Heart left ventricle (tissue), 13 donors: ENCODE data around the gene TINAG.

Source experiments
- POLR2A ChIP-seq, 2 donors: fragments of 450-650 bp; IDR thresholded peaks; one replicate each; pipeline ENCODE4 v1.6.1; 2017; ENCODE audit warnings: antibody characterized with exemption in 2 of 2, mild to moderate bottlenecking in 2 of 2, moderate library complexity in 2 of 2
- TF ChIP-seq, protein P1 (sequence below), 12 donors: fragments of 200-600 bp; sonication (generic) in 4 of 12; IDR thresholded peaks; one replicate each; pipeline versions ENCODE4 v1.5.0 to v1.8.0; 2018 to 2022; ENCODE audit warnings: antibody characterized with exemption in 12 of 12, mild to moderate bottlenecking in 5 of 12
- donor health status: ischemic (EF 13 %, LVEDD 7.1; RV severe dilation, severe dysfunction).
- donor health status: DM: no; HTN: yes; CAD: no.
- donor health status: DM: no; HTN: no; CAD: no.
- donor health status: ischemic (EF 25% LVEDD 6.9; RV normal size, moderate dysfunction).
- donor health status: ischemic (EF 25% LVEDD 5.7; RV mildly dilated, moderate dysfunction).
- donor health status: ischemic (EF 35%, LVEDD 5.7; RV mildly dilated, moderate dysfunction).
- donor health status: nonischemic (EF 11% LVEDD 7.7; RV severe dilation, severe dysfunction).
- donor health status: DM: yes; HTN: yes; CAD: no.
- donor health status: PGD.
- donor health status: ischemic (EF 29% LVEDD 5.4; RV normal size, mild dysfunction).
- donor health status: nonischemic (EF 23%, LVEDD 6.1; RV moderate dilation, normal function).

GRCh38 chr6:54294965-54295532, 13.2 kb upstream of the TINAG start:
- TF ChIP-seq, protein P1, sequence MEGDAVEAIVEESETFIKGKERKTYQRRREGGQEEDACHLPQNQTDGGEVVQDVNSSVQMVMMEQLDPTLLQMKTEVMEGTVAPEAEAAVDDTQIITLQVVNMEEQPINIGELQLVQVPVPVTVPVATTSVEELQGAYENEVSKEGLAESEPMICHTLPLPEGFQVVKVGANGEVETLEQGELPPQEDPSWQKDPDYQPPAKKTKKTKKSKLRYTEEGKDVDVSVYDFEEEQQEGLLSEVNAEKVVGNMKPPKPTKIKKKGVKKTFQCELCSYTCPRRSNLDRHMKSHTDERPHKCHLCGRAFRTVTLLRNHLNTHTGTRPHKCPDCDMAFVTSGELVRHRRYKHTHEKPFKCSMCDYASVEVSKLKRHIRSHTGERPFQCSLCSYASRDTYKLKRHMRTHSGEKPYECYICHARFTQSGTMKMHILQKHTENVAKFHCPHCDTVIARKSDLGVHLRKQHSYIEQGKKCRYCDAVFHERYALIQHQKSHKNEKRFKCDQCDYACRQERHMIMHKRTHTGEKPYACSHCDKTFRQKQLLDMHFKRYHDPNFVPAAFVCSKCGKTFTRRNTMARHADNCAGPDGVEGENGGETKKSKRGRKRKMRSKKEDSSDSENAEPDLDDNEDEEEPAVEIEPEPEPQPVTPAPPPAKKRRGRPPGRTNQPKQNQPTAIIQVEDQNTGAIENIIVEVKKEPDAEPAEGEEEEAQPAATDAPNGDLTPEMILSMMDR (IDR thresholded peaks at IDR 0.05), result no peak
- TF ChIP-seq POLR2A (IDR thresholded peaks at IDR 0.05), result no peak
